SK-N-MC (cell line): ENCODE data around the gene CHRNA1.

Source experiments
- EZH2 ChIP-seq: fragments of 200-600 bp; sonication (generic); IDR thresholded peaks from one replicate; pipeline ENCODE4 v1.6.1; 2017; ENCODE audit warnings: antibody characterized with exemption
- POLR2AphosphoS5 ChIP-seq: IDR thresholded peaks from 2 replicates; pipeline ENCODE4 v1.6.1; 2012; ENCODE audit warnings: mild to moderate bottlenecking, low read depth, low read length, borderline replicate concordance

- TF ChIP-seq EZH2 (no peak), POLR2AphosphoS5 (no peak)
Measured at GRCh38 chr2:174771631-174772471, 7.6 kb upstream of the CHRNA1 start.
